NCI-H187 treated with DMSO at 0.1 percent for 48 hours (cell line): ENCODE data around the gene NEK7.
A peak's percentile ranks its signal among the peaks of the same experiment; 100 is the strongest.

Experiments
- DNase-seq: peaks from one replicate; lab custom pipeline; 2025; lab: John Stamatoyannopoulos, UW

Gene NEK7

DNA sequence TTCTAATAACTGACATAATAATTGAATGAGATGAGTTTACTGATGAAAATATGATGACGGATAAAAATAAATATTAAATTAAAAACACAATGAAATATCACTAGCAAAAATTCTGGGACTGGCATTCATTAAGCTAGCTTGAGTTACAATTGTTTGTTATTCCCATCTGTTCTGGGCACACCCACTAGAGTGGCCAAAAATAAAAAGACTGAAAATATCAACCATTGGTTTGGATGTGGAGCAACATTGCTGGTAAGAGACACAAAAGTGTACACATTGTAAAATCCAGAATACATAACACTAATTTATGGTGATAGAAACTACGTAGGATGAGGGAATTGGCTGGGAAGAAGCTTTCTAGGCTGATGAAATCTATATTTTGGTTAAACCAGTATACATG, 9.6 kb upstream of the NEK7 start:
- DNase-seq: no peak

DNA sequence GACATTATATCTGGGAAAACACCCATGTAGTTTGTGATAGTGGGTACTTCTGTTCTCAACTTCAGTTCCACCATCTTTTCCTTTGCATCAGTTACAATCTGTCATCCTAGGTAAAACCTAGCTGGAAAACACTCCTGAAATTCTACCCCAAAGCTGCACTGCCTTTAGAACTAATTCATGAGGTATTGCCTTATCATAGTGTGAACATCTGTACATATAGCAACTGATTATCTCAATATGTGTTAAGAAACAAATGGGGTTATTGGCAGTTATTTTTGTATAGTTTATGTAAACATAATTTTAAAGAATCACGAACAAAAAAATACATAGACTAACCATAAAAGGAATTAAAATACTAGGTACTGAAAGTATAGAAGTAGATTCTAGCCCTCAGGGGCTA, 6.4 kb upstream of the NEK7 start:
- DNase-seq: no peak

DNA sequence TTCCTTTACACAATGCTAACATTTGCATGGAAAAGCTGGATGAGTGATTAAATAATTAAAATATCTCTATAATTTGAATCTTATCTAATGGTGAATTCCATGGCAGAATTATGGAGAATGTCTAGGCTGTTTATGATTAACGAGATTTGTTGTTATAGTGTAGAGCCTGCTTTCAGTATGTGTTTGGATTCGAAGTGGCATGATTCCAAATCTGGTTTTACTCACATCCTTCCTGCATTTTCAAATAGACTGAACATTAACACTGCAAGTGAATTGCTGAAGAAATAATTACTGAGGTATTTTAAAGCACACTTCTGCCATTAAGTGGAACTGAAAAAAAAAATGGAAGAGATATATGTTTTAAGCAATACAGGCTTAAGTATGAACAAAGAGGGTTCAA, 5.1 kb upstream of the NEK7 start:
- no peak for DNase-seq

DNA sequence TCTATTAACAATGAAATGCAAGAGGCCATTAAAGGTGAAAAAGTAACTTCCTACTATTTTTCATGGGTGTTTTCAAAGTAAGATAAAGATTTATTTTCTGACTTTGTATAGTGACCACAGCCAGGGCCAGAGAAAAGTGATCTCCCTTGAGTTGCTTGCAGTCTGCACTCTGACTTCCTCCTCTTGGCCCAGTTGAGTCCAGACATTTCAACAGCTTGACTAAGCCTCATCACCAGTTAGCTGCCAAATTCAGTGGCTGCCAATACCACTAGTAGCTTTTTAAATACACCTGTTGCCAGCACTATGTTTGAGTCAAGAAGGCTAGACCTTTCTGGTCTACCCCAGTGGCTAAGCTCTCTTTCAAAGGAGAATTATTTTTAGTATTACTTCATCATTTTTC, 3.7 kb upstream of the NEK7 start:
- DNase-seq: no peak

DNA sequence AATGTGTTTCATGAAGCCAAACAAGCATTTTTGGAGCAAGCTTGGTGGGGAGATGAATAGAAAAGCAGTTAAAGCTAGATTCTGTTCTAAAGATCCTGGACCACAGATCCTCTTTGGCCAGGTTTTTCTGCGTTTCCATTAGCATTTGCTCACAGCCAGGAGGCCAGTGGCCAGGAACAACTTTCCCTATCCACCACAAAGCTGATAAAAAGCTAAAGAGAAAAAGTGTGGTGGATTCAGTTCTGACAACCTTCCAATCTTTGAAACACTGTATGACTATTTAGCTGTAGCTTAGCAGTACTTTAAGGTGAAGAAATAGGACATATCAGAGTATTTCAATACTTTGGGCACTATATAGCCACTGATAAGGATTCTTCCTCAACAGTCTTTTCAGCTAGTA, 3.0 kb upstream of the NEK7 start:
- no peak for DNase-seq

DNA sequence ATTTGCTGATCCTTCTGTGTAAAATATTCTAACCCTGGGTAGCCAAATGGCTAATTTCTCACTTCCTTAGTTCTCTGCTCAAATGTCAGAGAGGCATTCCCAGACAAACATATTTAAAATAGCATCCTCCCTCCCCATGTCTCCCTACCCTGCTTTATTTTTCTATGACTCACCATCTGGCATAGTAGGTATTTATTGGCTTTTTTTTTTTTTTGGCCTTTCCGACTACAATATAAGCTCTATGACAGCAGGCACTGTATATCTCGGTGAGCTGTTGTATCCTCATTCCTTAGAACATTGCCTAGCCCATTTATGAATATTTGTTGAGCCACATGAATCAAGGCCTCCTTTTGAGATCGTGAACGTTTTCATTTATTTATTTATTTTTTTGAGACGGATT, 1.5 kb upstream of the NEK7 start:
- DNase-seq: no peak

DNA sequence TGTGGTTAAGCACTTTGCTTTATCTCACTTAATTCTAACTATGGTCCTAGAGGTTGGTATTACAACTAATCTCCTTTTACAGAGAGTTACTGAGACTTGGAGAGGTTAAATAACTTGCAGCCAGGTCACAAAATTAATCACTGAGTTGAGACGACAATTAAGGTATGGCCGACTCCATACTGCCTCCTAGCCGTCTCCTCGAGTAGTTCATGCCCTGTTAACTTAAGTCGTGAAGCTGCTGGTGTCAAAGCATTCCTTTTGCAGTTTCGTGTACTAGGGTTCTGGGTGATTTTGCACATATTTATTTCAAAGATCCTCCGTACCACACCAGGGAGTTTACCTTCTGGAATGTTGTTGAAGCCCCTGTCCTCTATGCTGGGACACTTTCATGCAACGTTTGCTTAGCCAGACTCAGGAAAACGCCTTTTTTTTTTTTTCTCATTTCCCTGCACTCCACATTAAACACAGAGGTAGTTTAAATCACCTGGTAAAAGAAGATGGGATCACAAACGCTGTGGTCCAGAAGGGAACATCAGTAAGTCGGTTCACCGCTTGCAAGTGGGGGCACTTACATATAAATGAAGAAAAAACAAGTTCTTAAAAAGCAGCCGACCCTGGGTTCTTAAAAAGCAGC, 570 bp upstream of the NEK7 start:
- peak; percentile 9 for DNase-seq

DNA sequence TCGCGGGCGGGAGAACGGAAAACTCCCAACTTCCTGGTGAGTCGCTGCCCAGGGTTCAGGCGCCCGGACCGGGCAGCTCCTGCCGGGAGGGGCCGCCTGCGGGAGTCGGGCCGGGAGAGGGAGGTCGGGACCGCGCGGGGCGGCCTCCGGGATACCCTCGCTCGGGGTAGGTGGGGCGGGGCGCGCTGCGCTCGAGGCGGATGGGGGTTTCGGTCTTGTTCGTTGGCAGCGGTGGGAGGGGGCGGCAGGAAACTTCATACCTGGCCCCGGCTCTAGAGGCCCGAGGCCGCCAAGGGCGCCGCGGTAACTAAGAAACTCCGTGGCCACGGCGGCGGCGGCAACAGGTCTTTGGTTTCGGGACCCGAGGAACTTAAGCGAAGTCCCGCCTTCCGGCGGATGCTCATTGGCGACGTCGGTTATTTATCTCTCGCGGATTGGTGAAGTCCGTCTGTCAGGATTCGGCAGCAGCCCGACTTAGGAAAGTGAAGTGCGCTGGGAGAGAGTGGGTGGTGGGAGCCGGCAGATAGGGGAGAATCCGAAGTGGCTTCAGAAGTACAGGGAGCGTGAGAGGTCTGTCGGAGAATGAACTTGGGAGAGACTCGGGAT, 546 bp downstream of the NEK7 start:
- DNase-seq: peak; percentile 16

DNA sequence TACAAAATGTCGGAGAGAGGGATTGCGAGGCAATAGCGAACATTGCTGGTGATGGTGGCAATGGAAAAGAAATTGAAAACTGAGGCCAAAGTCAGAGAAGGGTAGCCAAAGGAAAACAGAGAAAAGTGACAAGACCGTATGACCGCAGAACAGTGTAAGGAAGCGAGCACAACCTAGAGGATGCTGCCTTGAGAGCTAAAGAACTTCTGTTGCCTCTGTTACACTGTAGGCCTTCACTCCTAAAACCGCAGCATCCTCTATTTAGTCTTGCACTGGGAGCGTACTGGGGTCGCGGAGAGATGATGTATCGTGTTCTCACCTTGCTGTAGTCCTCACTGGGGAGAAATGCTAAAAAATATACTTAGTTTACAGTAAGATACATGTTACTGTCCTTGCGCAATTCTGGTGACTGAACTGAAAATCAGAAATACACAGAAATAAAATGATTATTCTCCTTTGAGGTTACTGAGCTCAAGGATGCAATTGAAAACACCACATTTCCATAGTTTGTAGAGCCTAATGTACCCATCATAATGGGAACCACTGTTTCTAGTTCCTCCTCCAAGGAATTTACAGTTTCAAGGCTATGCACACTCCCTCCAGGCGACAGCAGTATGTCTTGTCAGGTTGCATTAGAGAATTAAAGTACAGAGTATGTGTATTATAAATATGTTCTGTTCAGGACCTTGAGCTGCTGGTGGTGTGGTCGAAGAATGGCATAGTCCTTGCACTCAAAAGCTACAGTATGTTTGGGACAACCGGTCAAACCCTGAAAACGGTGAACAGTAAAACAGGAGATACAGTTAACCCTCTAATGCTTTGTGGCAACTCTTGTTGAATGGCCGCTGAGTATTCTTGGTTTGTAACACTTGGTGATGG, 1.3 kb downstream of the NEK7 start:
- no peak for DNase-seq

DNA sequence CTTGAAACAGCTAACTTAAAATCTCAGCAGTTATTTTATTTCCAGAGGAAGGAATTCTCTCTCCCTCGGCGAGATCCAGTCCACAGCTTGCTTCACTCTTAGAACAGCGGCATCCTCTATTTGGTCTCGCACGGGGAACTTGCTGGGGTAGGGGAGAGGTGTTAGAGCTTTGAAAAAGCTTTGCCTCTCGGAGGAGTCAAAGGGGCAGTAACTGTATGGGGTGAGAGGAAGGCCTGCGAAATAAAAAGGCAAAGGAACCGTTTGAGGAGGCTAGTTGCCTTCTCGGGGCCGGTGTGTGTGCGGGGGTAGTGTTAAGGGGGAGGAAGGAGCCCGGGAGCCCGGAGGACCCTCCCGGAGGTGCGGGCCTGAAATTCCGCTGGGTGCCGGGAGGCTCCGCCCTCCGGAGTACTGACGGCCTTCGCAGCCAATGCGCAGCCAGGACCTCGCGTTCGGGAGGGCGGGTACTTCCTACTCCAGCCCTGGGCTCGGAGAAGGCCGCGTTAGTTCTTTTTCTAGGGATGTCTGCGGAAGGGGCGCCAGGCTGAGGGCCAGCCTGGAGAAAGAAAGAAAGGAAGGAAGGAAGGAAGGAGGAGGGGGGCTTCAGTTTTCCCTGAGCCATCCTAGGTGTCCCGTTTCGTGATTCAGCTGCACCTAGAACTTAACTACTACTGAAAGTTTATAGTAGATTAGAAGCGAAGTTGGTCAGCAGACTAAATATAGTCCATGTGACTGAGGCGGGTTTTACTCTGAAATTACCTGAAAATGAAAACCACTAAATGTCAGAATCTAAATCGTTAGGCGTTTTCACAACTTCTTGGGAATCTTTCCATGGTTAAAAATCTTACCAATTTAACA, 2.2 kb downstream of the NEK7 start:
- DNase-seq: peak; percentile 12

DNA sequence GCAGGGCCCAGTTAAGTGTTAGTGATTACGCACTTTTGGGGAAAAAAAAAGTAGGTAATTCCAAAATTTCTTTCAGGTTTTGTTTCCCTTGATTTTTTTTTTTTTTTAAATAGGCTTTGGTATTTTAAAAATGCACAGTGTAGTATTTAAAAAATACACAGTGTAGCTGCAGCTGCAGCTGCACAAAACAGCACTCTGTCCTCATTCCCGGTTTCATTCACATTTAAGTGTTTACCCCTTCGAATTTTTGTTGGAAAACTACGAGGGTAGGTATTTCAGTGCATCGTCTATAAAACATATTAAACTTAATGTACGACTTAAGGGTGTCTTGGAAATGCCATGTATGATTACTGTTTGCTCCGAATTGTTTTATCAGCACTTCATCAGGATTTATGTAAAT, 3.4 kb downstream of the NEK7 start:
- no peak for DNase-seq

DNA sequence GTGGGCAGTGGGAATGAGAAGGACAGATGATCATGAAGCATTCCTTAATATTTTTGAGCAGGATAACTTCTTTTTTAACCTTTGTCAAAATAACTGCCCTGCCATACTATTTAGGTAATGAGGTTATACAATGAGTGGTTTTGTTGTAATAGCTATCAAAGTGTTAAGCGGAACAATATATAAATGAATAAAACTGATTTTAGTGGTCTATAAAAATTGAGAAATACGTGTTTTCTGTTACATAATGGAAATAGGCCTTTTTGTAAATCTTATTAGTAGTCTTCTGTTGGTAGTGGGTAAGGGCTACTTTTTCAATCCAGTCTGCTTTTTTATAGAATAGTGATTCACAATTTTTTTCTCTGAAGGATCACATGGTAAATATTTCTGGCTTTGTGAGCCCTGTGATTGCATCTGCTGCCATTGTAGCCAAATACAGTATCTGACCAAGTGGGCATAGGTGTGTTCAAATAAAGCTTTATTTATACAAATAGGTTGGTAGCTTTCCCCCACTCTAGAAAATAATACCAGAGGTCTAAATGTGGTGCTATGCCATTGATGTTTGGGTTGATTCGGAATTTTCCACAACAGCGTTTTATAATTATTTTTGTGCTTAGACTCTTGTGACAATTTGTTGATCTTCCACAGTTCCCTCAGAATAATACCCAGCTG, 4.3 kb downstream of the NEK7 start:
- no peak for DNase-seq

DNA sequence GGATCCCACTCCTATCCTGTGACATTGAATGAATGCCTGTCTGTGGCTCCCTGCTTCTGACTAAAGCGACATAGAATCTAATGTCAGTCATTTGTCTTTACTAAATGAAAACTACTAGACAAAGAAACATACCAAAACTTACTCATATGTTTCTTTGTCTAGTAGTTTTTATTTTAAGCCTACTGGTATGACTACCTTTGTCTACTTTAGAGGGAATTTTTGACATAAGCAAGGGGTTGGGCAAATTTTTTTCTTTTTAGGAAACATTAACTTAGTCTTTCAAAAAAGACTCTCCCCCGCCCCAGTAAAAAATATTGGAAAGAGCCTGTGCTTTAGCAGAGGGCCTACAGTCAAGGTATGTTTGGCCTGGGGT, 4.9 kb downstream of the NEK7 start:
- no peak for DNase-seq

DNA sequence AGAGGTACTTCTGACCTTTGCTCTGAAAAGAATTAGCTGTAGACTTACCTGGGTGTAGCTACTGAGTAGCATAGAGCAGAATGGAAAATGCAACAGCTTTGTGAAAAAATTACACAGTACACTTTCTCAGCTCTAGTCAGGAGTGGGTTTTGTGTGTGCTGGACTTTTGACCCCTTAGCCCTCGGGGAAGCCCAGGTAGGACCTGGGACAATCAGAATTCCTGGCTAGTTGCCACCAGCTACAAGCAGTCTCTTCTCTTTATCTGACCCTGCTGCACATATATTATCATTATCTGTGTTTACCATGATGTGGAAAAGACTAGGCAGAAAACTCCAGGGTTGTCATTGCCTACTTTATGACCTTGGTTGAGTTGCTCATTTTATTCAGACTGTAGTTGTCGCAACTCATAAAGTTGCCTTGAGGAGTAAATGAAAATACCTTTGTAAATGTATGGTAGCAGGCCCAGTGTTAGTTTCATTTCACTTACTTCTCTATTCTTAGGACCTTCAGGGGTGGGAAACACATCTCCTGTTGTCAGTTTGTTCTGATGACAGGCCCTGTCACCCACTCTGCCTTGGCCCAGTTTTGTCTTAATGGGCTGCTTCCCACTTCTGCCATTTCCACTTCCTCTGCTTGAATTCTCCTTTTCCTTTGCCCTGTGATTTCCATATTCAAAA, 5.4 kb downstream of the NEK7 start:
- no peak for DNase-seq

DNA sequence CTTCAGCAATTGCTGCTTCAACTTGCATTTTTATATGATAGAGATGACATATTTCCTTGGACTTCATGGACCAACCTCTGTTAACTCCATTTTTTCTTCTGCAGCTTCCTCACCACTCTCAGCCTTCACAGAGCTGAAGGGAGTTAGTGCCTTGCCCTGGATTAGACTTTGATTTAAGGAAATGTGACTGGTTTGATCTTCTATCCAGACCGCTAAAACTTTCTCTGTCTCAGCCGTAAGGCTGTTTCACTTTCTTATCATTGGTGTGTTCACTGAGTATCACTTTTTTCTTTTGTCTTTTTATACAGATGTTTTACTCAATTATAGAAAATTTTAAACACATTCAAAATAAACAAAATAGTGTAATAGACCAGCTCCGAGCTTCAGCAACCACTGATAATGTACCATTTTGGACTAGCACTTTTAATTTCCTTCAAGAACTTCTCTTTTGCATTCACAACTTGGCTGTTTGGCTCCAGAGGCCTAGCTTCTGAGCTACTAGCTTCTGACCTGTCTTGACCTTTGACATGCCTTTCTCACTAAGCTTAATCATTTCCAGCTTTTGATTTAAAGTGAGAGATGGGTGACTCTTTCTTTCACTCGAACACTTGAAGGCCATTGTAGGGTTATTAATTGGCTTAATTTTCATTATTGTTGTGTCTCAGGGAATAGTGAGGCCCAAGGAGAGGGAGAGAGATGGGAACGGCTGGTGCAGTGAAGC, 9.3 kb downstream of the NEK7 start:
- DNase-seq: no peak

DNA sequence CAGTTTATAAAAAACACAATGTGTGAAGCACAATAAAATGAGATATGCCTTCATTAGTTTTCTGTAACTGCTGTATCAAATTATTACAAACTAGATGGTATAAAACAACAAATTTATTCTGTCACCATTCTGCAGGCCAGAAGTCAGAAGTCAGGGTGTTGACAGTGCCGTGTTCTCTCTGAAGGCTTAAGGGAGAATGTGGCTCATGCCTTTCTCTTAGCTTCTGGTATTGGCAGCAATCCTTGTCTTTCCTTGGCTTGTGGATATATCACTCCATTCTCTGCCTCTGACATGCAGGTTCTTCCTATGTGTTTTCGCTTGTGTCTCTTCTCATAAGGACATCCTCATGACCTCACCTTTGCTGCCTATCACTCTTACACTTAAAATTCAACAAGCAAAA, 10.1 kb downstream of the NEK7 start:
- no peak for DNase-seq

DNA sequence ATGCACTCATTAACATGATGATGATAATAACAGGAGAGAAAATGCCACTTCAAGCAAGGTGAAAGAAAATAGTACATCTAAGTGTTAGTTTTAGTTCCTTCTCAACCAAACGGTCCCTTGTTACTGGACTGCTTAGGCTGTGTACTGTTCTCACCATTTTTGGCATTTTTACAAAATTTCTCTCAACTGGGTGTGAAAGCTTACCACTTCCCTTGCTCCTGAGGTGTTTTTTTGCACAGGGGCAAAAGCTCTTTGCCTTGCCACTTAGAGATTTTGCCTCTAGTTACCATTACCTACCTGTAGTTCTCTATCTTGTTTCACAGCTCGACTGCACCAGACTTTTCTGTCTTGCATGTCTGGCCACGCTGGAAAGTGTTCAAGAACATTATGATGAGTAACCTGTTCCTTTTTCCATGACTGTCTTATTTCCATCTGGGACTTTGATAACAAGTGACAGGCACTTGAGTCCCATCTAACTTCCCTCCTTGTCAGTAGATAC, 10.7 kb downstream of the NEK7 start:
- DNase-seq: no peak

DNA sequence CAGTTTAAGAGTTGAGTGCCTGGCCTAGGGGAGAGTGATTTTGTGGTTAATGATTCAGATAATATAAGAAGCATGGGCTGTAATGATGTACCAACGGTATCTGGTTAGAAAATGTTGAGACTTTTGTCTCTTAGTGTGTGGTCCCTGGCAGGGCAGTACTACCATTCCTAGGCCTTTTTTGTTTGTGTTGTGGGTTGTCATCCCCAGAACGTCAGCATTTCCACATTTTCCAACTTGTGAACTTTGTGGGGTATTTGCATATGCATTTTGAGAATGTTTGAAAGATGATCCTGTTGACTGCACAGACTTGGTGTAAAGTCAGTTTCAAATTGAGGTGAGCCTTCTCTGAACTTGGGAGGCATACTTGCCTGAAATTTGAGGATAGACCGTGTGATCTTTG, 11.4 kb downstream of the NEK7 start:
- DNase-seq: no peak

DNA sequence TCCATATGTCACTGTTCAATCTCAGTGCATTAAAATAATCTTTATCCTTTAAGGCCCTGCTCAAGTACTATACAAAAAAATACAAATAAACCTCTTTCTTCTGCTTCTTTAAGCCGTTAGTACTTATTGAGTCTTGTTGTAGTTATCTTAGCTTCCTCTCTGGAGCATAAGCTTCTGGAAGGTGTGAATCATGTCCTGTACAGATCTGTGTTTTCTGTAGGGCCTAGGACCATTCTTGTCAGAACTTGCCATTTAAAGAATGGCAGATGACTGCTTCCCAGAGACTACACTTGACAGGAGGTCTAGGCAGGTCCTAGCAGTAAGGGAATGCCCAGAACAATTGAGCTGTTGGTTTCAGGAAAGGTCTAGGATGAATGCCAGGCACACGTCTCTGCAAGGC, 12.9 kb downstream of the NEK7 start:
- no peak for DNase-seq
